ENCODE data around the gene DPYSL4. TPM values are rescaled to one million over a fixed set of nuclear protein-coding genes. Genes with fewer than 3 reads are reported as not detected.

Gene DPYSL4
- total RNA-seq, 1 experiment from 2014 or later, result 26.3 TPM

DNA sequence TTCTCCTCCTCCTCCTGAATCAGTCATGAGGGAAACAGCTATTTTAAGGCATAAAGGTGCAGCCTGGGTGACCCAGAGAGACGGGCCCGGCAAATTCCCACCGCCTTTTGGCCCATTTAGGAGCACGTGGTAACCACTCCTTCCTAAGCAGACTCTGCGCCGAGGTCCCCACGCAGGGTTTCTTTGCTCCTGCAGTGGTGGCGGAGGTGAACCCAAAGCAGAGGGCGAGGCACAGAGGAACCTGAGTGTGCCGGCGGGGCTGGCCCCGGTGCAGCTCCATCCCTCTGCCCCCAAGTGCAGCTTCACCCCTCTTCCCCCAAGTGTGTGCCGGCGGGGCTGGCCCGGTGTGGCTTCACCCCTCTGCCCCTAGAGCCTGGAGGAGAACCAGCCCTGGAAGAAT, 50.6 kb downstream of the DPYSL4 start:
- Histone ChIP-seq H3K4me1 (ENCODE audit: insufficient read depth, low read length) (no peaks in the 10 kb centered on the region), H3K79me1 (ENCODE audit: insufficient read depth, low read depth, low read length, poor library complexity, severe bottlenecking) (no peaks in the 10 kb centered on the region), H3K23ac (ENCODE audit: insufficient read length, low read depth, low read length) (no peak overlapping the region), H3K14ac (ENCODE audit: insufficient read depth, low read length) (no peak overlapping the region), H3T11ph (ENCODE audit: low read length) (no peak overlapping the region), H3K27ac (ENCODE audit: insufficient read length, low read depth, low read length) (no peak overlapping the region), H3K79me2 (ENCODE audit: insufficient read depth, low read length) (no peaks in the 10 kb centered on the region), H4K20me1 (ENCODE audit: control insufficient read depth, insufficient read depth, insufficient read length) (no peaks in the 10 kb centered on the region), H3K27me3 (ENCODE audit: insufficient read depth, low read length) (no peaks in the 10 kb centered on the region), H2BK20ac (ENCODE audit: low read depth, low read length, poor library complexity, severe bottlenecking) (no peak overlapping the region), H3K18ac (ENCODE audit: insufficient read length, low read depth, low read length) (no peak overlapping the region), H2AK5ac (ENCODE audit: insufficient read length, low read length) (no peak overlapping the region), H3K23me2 (ENCODE audit: insufficient read length, low read depth, low read length, poor library complexity, severe bottlenecking) (no peaks in the 10 kb centered on the region), H3K9me3 (ENCODE audit: control insufficient read depth, low read depth, low read length) (no peaks in the 10 kb centered on the region), H3K56ac (ENCODE audit: insufficient read length, low read depth, low read length) (no peak overlapping the region), H2BK5ac (ENCODE audit: insufficient read length, low read length) (no peak overlapping the region), H2BK12ac (ENCODE audit: insufficient read length, low read depth, low read length) (no peak overlapping the region), H2BK15ac (ENCODE audit: low read depth, low read length) (no peak overlapping the region), H3K9ac (ENCODE audit: extremely low read depth, insufficient read length, low read length) (no peak overlapping the region), H3K4ac (ENCODE audit: low read depth, low read length) (no peak overlapping the region), H2BK120ac (ENCODE audit: low read depth, low read length, poor library complexity, severe bottlenecking) (no peak overlapping the region), H4K8ac (replicated peaks; ENCODE audit: insufficient read length, low read depth, low read length) (no peak overlapping the region), H3K4me2 (ENCODE audit: insufficient read depth, insufficient read length, low read length) (no peak overlapping the region), H4K5ac (ENCODE audit: insufficient read length, low read depth, low read length) (no peak overlapping the region), H2AFZ (ENCODE audit: low read length) (no peak overlapping the region), H4K91ac (ENCODE audit: insufficient read length, low read depth, low read length) (no peak overlapping the region)
- no peaks in the 10 kb centered on the region for H3K27me3 Mint-ChIP-seq (ENCODE audit: low read depth)
- H3K27ac Mint-ChIP-seq, result 0 out of 7 replicates have a peak overlapping the region, but pooled peaks of 1 of the 3 experiments have one; percentile 72
- no CpG with 5 or more reads among the region's 15 CpGs for WGBS (ENCODE audit: extremely low coverage, insufficient read length, low lambda C conversion rate)
- peaks cover 8 to 21% of the 10 kb centered on the region in 2 experiments for H3K4me1 Mint-ChIP-seq
- H3K9me3 Mint-ChIP-seq, result no peaks in the 10 kb centered on the region; a peak in 1 of 5 replicates
- DNase-seq, result no peak
- H3K4me3 Mint-ChIP-seq, result no peak overlapping the region
- no peaks in the 10 kb centered on the region for H3K36me3 Mint-ChIP-seq (ENCODE audit: insufficient read depth in 1 of 3, low read depth in 3 of 3)
- TF ChIP-seq, protein P1, sequence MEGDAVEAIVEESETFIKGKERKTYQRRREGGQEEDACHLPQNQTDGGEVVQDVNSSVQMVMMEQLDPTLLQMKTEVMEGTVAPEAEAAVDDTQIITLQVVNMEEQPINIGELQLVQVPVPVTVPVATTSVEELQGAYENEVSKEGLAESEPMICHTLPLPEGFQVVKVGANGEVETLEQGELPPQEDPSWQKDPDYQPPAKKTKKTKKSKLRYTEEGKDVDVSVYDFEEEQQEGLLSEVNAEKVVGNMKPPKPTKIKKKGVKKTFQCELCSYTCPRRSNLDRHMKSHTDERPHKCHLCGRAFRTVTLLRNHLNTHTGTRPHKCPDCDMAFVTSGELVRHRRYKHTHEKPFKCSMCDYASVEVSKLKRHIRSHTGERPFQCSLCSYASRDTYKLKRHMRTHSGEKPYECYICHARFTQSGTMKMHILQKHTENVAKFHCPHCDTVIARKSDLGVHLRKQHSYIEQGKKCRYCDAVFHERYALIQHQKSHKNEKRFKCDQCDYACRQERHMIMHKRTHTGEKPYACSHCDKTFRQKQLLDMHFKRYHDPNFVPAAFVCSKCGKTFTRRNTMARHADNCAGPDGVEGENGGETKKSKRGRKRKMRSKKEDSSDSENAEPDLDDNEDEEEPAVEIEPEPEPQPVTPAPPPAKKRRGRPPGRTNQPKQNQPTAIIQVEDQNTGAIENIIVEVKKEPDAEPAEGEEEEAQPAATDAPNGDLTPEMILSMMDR (conservative IDR thresholded peaks at IDR 0.05), result no peak

Measured in H9 (cell line).